ENCODE results near the gene PIGB.
"Not testable (repeated sequence)": the region's sequence is repeated elsewhere in the genome, so short reads cannot be mapped to it uniquely, and the experiment has no call there.

PIGB gene

DNA sequence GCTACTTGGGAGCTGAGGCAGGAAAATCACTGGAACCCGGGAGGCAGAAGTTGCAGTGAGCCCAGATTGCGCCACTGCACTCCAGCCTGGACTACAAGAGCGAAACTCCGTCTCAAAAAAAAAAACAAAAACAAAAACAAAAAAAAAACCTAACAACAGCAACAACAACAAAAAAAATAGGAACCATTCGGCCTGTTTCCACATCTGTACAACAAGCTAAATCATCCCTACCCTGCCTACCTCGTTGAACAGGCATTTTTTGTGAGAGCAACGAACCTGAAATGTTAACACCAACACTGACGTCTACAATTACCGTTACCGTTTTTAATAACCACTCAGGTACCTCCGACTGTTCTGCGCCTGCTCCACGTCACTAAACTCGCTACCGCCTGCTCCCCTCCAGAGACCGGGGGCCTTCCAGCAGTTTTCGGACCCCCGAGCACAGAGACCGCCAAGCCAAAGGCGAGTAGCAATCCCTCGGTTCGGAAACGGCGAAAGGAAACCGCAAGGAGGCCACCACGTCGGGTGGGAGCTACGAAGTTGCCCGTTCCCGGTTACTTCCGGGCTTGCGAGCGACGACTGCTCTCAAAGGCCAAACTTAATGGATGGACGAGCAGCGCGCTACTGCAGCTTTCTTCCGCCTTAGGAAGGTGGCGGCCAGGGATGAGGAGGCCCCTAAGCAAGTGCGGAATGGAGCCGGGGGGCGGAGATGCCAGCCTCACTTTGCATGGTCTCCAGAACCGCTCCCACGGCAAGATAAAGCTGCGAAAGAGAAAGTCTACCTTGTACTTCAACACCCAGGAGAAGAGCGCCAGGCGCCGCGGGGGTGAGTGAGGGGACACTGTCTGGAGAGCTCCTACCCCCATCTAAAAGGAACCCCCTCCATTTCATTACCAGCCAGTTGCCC is at the start of gene PIGB, which contains the start of gene PIGBOS1:
PIGB (plus strand) TSS at position 635 of the 907 bp plus-strand sequence; CDS start at position 664, 29 bp downstream.
PIGBOS1 (minus strand) TSS at position 536 of the 907 bp plus-strand sequence. CDS start 1,331 bp downstream, outside the sequence.
- DNase-seq = peak; percentile 88

GRCh38 chr15:55270291-55270690 is 48.7 kb upstream of the PIGB start:
- DNase-seq = no peak

GRCh38 chr15:55276324-55276723 is 42.7 kb upstream of the PIGB start:
- no peak for DNase-seq

- DNase-seq = no peak
Observed at GRCh38 chr15:55277116-55277564, 41.9 kb upstream of the PIGB start.

DNA sequence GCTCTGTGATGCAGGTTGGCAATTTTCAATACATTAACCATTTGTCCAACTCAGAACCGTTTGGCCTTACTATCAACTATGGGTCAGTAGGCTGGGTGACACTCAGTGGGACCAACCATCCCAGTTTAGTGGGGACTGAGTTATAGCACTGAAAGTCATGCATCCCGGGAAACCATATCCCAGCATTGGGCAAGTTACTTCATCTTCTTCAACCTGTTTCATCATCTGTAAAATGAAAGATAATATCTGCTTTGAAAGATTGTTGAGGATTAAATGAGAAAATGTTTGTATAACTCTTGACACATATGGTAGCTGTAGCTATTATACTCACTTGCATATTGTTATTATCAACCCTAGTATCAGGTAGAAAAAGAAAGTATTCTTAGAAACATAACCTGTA is 41.3 kb upstream of the PIGB start:
- no peak for DNase-seq

DNA sequence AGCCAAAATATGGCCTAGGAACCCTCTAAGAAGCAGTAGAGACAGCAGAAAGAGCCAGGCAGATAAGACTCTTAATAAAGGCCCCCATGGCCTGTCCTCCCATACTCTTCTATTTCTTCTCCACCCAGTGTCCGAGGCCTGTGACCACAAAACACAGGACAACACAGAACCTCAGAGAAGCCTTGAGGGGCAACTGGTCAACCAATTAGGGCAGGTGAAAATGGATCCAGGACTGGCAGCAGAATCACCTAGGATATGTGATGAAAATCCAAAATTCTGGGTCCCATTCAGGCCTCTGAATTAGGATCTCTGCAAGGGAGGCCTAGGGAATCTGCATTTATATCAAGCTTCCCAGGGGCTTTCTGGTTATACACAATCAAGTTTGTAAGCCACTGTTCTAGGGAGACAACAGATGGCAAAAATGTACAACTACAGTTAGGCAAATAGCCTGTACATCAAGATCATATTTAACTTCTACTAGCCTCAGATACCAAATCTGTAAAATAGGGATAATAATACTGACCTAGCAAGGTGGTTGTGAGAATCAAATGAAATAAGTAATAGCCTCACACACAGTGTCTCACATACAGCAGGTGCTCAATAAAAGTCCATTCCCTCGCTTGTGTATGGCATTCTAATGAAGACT is 39.8 kb upstream of the PIGB start:
- DNase-seq = no peak

GRCh38 chr15:55279746-55280351 is 39.2 kb upstream of the PIGB start:
- peak; percentile 85 for DNase-seq

- DNase-seq = not testable (repeated sequence)
Observed at GRCh38 chr15:55280589-55280988, 38.4 kb upstream of the PIGB start.

- DNase-seq = no peak
Observed at GRCh38 chr15:55281517-55282228, 37.3 kb upstream of the PIGB start.

DNA sequence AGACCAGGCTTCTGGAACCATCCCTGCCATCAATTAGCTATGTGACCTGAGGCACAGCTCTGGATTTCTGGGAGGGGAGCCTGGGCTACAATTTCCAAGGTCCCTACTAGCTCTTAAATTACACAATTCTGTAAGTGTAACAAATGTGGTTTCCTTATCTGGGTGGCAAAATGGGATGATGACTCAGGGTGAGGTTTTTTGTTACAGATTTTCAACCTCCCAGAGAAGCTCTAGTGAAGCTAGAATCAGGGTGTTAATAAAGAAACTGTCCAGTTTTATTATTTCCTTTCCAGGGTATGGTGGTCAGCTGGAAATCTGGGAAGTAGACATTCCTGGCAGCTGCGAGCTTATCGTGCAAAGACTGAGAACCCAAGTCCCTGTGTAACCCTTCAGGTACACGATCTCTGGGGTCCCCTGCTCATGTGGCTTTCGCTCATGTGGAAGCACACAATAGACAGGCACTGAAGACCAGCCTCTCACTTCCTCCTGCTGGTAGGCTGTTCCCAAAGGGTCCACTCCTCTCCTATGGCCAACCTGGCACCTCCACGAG is 36.7 kb upstream of the PIGB start:
- DNase-seq = peak; percentile 88

- no peak for DNase-seq
Observed at GRCh38 chr15:55283379-55284147, 35.5 kb upstream of the PIGB start.

DNA sequence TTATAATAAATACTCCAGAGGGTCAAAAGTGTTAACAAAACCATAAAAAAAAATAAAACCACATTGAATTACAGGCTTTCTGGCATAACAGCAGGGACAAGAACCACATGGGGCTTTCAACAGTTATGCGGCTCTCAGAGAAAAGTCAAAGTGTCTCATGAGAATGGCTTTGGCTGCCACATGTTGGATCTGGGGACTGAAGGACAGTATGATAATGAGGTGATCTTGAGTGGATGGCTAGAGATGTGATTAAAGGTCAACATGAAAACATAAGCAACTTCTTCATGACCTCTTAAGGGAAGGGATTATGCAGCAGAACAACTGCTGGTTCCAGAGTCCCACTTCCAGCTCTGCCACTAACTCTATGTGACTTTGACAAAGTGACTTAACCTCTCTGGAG is 34.6 kb upstream of the PIGB start:
- DNase-seq = no peak

- not testable (repeated sequence) for DNase-seq
Observed at GRCh38 chr15:55286442-55287189, 32.4 kb upstream of the PIGB start.

- DNase-seq = no peak
Observed at GRCh38 chr15:55288006-55288717, 30.9 kb upstream of the PIGB start.

GRCh38 chr15:55289011-55289745 is 29.8 kb upstream of the PIGB start:
- DNase-seq = no peak

DNA sequence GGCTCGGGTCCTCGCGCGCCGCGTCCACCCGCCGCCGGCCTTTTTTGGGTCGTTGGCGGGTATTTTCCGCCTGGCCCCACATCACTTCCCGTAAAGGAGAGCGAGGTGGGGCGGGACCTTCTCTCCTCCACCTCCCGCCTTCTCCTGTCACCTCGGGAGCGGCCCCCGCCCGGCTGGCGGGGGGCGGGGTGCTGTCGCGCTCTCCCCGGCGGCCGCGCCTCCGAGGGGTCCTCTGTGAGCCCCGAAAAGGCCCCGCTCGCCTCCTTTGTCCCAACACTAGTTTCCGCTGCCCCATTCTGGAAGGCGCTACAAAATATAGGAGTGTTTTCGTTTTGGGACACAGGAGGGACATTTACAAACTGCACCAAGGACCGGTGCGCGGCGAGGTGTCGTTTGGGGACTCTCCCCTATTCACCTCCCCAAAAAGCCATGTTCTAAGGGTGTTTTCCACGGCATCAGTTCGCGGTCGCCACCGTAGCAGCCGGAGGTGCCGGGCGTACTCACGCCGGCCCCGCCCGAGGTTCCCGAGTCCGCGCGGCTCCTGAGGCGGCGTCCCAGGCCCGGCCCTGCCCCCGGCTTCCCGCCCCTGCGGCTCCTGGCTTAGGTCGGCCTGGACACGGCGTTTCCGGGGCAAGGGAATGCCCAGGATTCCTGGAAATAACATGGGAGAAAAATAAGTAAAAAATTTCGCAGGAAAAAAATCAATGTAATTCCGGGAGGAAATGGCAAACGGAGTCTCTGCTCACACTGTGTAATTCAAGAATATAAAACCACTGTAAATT is 29.1 kb upstream of the PIGB start, which contains the start of gene RAB27A:
RAB27A (minus strand) TSS at position 68 of the 782 bp plus-strand sequence. CDS start 54,879 bp downstream, outside the sequence.
- peak; percentile 89 for DNase-seq

DNA sequence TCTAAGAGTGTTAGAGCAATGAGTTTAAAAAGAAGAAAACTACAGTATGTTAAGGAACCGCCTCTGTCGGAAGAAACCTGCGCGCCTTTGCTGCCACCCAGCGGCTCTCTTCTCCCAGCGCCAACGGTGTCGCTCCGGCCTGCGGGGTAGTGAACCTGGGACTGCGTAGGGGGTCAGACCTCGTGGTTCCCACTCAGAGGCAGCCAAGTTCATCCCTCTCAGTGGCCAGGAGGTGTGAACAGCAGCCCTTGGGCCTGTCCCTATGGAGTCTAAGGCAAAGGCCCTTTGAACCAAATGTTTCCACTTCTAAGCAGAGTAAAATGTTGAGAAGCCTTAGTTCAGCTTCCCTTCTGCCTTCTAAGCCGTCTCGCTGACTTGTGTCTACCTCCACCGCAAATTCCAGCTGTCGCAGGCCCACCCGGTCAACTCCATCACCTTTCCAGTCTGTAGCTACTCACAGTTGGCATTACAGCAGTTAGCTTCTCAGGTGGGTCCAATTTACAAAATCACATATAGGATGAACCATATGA is 28.4 kb upstream of the PIGB start:
- DNase-seq = peak; percentile 72

GRCh38 chr15:55297315-55297714 is 21.7 kb upstream of the PIGB start:
- DNase-seq = no peak

All from NCI-H226 (cell line).